HuH-7 (cell line): ENCODE measurements around the gene SCN3B.

Source experiments
- DNase-seq: peaks from one replicate; pipeline ENCODE4 v3.0.0; 2011; ENCODE audit warnings: low spot score

Gene SCN3B

GRCh38 chr11:123653827-123654565 lies 428 bp downstream of the SCN3B start:
- peak; percentile 47 for DNase-seq

DNA sequence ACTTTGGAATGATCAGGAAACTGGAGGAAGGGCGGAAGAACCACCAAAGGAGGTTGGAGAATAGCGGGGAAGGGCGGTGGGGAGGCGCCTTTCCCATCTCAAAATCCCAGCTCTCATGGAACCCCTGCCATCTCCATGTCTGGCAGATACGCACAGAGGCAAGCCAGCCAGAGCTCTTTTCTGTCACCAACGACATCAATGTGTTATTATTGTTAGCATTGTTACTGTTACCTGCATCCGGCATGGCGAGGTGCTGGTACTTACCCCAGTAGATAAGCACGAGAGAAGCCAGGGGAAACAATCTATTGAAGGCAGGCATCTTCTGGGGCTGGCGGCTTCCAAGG lies 969 bp downstream of the SCN3B start:
- DNase-seq, result no peak

DNA sequence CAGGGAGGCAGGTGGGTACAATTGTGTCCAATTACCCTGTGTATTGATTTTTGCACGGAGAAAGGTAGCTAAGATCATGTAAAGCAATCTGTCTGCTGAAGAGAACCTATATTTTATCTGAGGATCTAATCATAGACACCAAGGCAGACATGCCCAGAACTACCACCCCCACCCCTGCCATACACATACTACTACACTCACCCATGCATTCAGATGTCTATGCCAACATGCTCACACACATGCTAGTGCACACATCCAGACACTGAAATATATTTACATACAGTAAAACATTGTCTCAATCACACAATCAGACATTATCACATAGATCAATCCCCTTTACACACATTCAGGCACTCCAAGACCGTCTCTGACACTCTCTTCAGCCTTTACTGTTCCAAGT lies 1.8 kb downstream of the SCN3B start:
- DNase-seq, result no peak

- no peak for DNase-seq
Measured at GRCh38 chr11:123650901-123651300, 3.5 kb downstream of the SCN3B start.

- no peak for DNase-seq
Measured at GRCh38 chr11:123645286-123645975, 9.0 kb downstream of the SCN3B start.

DNA sequence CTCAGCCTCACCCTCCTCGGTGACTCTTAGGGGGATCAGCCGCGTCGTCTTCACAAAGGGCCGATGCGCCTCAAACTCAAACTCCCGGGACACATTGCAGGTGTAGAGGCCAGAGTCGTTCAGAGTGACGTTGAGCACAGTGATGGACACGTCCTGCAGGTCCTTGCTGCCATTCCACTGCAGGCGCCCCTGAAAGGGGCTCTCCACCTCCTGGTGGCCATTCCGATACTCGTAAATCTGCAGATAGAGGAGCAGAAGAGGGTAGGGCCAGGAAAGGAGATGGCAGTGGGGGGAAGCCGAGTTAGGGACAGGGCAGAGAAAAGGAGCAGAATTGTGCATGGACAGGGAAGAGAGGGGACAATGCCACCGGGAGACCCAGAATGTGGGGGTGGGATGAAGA lies 12.0 kb downstream of the SCN3B start:
- DNase-seq, result no peak

DNA sequence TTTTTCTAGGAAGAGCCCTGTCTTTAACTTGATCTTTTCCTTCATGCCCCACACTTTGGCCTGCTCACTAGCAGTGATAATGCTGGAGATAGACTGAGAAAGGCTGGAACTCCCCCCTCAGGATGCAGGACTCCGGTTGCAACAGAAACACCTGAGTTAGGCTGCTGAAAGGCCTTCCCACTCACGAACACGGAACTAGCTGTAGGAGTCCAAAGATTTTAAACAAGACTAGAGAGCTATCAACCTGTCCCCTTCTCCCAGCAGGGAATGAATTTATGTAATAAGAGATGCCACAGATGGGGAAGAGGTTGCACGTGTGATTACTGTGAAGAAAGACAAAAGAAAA lies 13.0 kb downstream of the SCN3B start:
- DNase-seq, result no peak

DNA sequence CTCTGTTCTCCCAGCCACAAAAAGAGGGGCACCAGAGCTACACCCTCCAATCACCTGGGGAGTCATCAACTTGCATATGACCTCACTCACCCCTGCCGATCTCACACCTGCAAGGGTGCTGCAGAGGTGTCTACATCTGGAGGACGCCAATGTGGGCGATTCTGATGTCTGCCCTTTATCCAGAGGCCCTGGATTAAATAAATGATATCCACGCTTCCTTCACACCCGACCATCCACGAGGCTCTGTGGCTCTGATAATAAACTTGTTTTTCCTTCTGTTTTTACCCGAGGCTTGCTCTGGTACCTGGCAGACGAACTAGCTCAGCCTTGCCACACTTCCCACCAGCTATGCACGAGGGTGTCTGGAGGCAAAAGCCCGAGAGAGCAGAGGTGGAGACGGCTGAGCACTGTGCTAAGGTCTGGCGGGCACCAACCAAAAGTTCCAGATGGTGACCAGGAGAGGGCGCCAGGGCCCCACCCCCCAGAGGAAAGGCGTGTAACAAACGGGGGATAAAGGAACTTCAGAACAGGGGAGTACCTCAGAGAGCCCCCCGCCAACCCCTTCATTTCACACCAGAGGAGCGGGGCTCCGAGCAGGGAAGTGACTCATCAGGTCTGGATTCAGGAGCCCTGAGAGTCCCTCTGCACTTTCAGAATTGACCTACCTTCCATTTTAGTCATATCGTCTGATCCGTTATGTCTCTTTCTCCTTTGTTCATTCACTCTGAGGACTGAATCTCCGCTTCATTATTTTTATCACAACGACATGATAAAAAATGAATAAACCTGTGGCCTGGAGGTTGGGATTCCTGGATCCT lies 13.5 kb downstream of the SCN3B start:
- DNase-seq, result peak; percentile 52

GRCh38 chr11:123640029-123640428 lies 14.4 kb downstream of the SCN3B start:
- DNase-seq, result no peak

DNA sequence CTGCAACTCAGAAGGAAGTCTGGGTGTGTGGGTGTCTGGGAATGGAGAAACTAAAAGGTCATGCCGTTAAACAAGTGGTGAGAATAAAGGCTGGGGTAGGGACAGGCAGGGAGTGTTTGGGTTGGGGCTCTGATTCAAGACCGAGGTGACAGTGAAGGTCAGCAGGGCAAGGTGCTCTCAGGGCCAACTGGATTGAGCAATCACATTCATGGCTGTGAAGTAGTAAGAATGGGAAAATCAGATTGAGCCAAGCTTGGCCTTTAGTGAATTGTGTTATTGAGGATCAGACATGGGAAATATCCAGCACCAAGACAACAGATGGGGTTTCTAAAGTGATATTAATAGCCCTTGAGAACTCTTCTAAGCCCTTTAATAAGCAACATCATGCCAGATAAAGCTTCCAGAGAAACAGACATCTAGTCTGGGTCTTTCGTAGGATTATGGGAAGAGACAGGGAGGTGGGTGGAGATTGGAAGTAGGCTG lies 24.3 kb downstream of the SCN3B start:
- DNase-seq, result no peak

GRCh38 chr11:123628936-123629683 lies 25.3 kb downstream of the SCN3B start:
- DNase-seq, result no peak

GRCh38 chr11:123624974-123625373 lies 29.4 kb downstream of the SCN3B start:
- DNase-seq, result no peak

GRCh38 chr11:123622576-123622975 lies 31.8 kb downstream of the SCN3B start:
- no peak for DNase-seq

- no peak for DNase-seq
Measured at GRCh38 chr11:123616505-123617198, 37.8 kb downstream of the SCN3B start.

- DNase-seq, result no peak
Measured at GRCh38 chr11:123611698-123612097, 42.7 kb downstream of the SCN3B start.

DNA sequence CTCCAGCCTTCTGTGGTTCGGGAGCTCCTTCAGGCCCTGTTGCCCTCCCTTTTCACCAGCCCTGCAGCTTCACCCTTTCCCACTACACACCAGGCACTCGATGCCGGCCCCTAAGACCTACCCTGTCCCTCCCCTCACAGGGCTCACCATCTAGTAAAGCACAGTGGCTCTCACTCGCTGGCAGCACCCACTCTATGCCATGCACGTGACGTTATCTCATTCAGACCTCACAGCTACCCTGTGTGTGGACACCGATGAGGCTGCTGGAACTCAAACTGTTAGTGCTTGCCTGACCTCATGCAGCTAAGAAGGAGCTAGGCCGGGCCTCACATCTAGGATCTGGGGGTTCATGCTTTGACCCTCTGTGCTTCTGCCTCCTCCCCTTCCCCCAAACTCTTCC lies 45.5 kb downstream of the SCN3B start:
- DNase-seq, result no peak

DNA sequence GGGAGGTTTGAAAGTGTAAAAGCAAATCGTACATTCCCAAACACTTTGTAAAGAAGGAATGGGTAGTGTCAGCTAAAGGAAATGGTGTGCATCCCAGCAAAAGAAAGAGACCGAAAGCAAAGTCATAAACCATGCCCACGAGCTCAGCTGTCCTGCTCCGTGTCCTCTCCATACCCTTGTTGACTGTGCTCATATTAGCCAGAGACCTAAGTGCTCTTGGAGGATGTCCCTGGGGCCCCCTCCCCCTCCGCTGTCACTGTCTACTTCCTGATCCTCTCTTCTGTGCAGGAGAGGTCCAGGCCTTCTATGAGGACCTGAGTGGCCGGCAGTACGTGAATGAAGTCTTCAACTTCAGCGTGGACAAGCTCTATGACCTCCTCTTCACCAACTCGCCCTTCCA lies 46.1 kb downstream of the SCN3B start:
- no peak for DNase-seq

- no peak for DNase-seq
Measured at GRCh38 chr11:123607781-123608180, 46.6 kb downstream of the SCN3B start.

DNA sequence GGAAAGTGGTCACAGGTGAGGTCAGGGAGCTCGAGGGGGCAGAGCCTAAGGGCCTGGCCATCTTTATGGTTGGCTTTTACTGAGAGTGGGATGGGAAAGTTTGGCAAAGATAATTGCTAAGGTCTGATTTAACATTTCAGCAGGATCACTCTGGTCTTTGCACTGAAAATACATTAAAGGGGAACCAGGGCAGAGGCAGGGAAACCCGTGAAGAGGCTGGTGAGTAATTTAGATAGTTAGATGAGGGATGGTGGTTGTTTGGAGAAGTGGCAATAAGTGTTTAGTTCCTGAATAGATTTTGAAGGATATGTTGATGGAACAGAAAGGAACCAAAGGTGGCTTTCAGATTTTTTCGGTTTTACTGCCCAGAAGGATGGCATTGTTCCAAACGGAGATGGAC lies 50.8 kb downstream of the SCN3B start:
- no peak for DNase-seq

DNA sequence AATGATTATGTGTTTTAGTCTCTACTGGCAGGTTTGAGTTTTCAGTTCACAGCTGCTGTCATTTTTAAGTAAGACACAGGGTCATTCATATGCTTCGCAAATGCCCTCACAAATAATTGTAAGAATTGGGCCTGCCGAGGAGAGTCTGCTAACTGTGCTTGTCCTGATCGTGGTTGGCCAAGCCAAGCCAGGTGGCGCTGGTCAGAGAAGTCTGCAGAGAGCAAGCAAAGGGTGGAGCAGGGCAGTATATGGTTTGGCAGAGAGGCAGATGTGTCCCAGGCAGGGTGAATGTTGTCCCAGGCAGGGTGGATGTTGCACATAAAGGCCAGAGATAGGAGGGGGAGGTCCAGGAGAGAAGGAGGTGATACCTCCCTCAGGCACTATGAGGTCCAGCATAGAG lies 52.7 kb downstream of the SCN3B start:
- DNase-seq, result no peak

- no peak for DNase-seq
Measured at GRCh38 chr11:123601136-123601535, 53.3 kb downstream of the SCN3B start.

- DNase-seq, result no peak
Measured at GRCh38 chr11:123597859-123598258, 56.6 kb downstream of the SCN3B start.
